ENCODE results near the gene ANK2. TPM values are rescaled to one million over a fixed set of nuclear protein-coding genes. Genes with fewer than 3 reads are reported as not detected.

ANK2 gene
- total RNA-seq, 1 donor from 2014 or later, result 14.0 TPM

DNA sequence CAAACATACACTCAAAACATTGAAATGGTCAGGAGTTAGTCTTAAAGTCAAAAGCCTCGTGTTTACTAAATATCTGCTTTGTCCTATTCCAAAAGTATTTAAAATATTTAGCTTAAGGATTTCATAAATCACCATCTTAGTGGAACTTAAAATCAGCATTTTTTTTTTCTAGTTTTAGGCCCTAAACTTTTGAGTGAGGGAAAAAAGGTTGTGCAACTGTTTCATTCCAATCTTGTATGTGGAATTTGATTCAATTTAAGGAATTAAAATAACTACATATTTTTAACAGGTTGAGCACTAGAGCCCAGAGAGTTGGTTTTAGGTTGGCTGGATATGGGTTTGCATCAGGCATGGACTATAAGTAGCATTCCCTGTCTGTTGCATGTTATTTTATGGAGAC lies 35.7 kb upstream of the ANK2 start:
- Histone ChIP-seq H3K27me3 (ENCODE audit: low read depth) (no peaks in the 10 kb centered on the region), H3K9me3 (no peaks in the 10 kb centered on the region), H3K27ac (no peak overlapping the region), H3K36me3 (no peaks in the 10 kb centered on the region), H3K4me1 (no peaks in the 10 kb centered on the region), H3K4me3 (no peak overlapping the region)
- TF ChIP-seq, protein P1, sequence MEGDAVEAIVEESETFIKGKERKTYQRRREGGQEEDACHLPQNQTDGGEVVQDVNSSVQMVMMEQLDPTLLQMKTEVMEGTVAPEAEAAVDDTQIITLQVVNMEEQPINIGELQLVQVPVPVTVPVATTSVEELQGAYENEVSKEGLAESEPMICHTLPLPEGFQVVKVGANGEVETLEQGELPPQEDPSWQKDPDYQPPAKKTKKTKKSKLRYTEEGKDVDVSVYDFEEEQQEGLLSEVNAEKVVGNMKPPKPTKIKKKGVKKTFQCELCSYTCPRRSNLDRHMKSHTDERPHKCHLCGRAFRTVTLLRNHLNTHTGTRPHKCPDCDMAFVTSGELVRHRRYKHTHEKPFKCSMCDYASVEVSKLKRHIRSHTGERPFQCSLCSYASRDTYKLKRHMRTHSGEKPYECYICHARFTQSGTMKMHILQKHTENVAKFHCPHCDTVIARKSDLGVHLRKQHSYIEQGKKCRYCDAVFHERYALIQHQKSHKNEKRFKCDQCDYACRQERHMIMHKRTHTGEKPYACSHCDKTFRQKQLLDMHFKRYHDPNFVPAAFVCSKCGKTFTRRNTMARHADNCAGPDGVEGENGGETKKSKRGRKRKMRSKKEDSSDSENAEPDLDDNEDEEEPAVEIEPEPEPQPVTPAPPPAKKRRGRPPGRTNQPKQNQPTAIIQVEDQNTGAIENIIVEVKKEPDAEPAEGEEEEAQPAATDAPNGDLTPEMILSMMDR (IDR thresholded peaks at IDR 0.05), result no peak
- DNase-seq (no peak), ATAC-seq (no peak)
- intact Hi-C loops (cut with DNase I), result no loop called here

DNA sequence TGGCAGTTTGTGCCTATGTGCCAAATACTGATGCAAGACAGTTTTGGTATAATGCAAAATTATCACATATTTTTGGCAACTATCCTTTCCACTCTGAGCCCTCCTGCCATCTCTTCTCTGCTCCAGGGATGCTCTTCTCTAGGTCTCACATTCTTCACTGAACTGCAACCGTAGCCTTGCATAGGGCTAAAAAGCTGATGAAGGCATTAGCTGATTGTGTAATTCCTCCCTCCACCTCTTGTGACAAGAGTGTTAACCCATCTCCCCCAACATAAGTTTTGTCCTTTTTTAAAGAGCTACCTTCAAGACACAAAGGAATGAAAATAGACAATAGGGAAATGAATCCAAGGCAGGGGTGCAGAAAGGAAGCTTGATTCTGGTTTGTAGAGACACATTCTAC lies 33.1 kb upstream of the ANK2 start:
- Histone ChIP-seq H3K36me3 (no peaks in the 10 kb centered on the region), H3K27me3 (ENCODE audit: low read depth) (no peaks in the 10 kb centered on the region), H3K27ac (no peak overlapping the region), H3K4me3 (no peak overlapping the region), H3K4me1 (no peaks in the 10 kb centered on the region), H3K9me3 (no peaks in the 10 kb centered on the region)
- no peak for ATAC-seq
- intact Hi-C loops (cut with DNase I), result no loop called here
- TF ChIP-seq, protein P1 (IDR thresholded peaks at IDR 0.05), result no peak
- DNase-seq, result no peak

DNA sequence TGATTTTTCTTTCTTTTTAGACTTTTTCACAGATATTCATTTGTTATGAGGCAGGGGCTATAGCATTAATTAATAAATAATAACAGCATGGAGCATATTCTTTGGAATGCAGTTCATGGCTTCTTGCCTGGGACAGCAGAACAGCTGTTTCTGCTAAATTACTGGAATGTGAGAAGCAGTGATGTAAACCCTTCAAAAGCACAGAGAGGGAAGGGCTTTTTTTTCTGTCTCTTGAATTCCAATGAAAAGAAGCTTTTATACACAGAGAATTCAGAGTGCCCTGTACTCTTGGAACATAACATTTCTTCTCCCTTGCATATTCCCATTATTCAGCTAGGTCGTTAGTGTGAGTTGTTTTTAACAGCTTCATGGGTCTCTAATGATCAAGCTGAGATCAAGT lies 28.5 kb upstream of the ANK2 start:
- H3K27me3 ChIP-seq (ENCODE audit: low read depth), result no peaks in the 10 kb centered on the region
- intact Hi-C loops (cut with DNase I), result no loop called here
- no peaks in the 10 kb centered on the region for H3K4me1 ChIP-seq
- H3K9me3 ChIP-seq, result no peaks in the 10 kb centered on the region
- no peak overlapping the region for H3K27ac ChIP-seq
- DNase-seq (no peak), ATAC-seq (no peak)
- H3K36me3 ChIP-seq, result no peaks in the 10 kb centered on the region
- no peak overlapping the region for H3K4me3 ChIP-seq
- TF ChIP-seq, protein P1 (IDR thresholded peaks at IDR 0.05), result no peak

DNA sequence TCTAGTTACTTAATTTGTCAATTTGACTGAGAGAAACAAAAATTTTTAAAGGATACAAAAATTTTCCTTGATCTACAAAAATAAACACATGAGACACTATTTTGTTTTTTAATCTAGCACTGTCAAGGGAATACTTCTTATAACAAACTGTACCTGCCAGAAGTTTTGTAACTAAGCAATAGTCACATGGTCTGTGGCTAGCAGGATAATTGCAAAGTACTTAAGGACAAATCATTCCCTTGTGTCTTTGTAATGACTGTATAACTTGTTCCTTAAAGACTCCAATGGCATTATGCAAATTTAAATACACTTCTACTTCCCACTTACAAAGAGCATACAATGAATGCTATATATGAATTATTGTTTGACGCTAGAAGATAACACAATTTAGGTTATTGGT lies 25.1 kb upstream of the ANK2 start:
- H3K9me3 ChIP-seq, result no peaks in the 10 kb centered on the region
- H3K36me3 ChIP-seq, result no peaks in the 10 kb centered on the region
- ATAC-seq (no peak), DNase-seq (no peak)
- no peak overlapping the region for H3K27ac ChIP-seq
- intact Hi-C loops (cut with DNase I), result no loop called here
- no peaks in the 10 kb centered on the region for H3K4me1 ChIP-seq
- no peaks in the 10 kb centered on the region for H3K27me3 ChIP-seq (ENCODE audit: low read depth)
- TF ChIP-seq, protein P1 (IDR thresholded peaks at IDR 0.05), result no peak
- no peak overlapping the region for H3K4me3 ChIP-seq

DNA sequence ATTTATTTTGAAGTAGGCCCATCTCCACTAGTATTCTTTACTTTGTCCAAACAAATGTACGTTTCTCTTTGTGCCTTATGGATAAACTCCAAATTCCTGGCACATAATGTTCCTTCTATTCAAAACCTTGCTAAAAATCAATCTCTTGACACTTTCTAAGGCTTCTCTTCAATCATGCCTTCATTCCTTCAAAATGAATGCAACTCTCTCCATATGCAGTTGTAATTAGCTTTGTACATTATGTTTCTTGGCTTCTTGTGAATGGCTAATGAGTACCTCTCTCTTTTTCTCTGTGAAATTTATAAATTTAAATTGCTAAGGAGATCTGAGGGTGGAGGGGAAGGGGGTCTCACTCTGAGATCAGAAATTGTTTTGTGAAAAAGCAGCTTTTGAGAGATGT lies 24.0 kb upstream of the ANK2 start:
- no peak overlapping the region for H3K4me3 ChIP-seq
- H3K36me3 ChIP-seq, result no peaks in the 10 kb centered on the region
- intact Hi-C loops (cut with DNase I), result no loop called here
- H3K27me3 ChIP-seq (ENCODE audit: low read depth), result no peaks in the 10 kb centered on the region
- H3K4me1 ChIP-seq, result no peaks in the 10 kb centered on the region
- H3K9me3 ChIP-seq, result no peaks in the 10 kb centered on the region
- TF ChIP-seq, protein P1 (IDR thresholded peaks at IDR 0.05), result no peak
- H3K27ac ChIP-seq, result no peak overlapping the region
- ATAC-seq (no peak), DNase-seq (no peak)

DNA sequence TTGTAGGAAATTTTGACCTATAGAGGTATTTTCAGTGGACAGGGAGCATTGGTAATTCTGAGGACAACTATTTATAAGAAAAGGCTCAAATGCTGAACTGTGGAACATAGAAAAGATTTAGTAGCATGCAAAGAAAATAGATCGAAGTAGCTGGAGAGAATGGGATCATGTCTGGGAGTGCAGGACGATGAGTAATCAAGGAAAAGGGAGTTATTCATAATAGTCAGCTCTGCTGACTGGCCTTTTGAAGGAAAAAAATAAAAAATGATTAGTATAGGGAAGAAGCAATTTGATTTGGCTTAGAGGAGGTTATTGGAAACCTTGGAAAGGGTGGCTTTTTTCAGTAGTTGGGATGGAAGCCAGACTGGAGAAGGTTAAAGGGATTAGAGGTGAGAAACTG lies 22.9 kb upstream of the ANK2 start:
- ATAC-seq (no peak), DNase-seq (no peak)
- H3K36me3 ChIP-seq, result no peaks in the 10 kb centered on the region
- no peaks in the 10 kb centered on the region for H3K27me3 ChIP-seq (ENCODE audit: low read depth)
- intact Hi-C loops (cut with DNase I), result no loop called here
- TF ChIP-seq, protein P1 (IDR thresholded peaks at IDR 0.05), result no peak
- H3K9me3 ChIP-seq, result no peaks in the 10 kb centered on the region
- no peak overlapping the region for H3K4me3 ChIP-seq
- no peaks in the 10 kb centered on the region for H3K4me1 ChIP-seq
- H3K27ac ChIP-seq, result no peak overlapping the region
